HG03432 (cell line): ENCODE measurements around the gene PAX2.

Experiments
- ATAC-seq: cut with Tn5 transposase; IDR thresholded peaks from one replicate; pipeline ENCODE4 v1.9.1; 2021; ENCODE audit warnings: mild to moderate bottlenecking, moderate library complexity; ENCODE audit not compliant: unreplicated experiment

Gene PAX2

DNA sequence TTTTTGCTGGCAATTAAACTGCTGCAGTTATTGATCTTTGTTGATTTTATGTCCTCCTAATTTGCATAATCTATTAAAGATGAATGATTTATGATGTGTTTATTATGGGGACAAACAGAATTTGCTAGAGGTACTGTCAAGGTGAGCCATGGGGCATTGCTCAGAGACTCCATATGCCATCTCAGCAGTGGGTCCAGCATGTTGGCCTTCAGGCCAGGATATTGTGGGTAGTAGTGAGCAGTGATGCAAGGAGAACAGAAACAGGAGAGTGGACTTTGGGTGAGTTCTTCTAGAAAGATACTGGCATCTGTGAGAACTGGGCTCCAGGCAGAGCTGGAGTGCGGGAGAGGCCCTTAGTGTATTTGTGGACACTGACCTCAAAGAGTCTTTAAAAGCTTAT, 65.9 kb downstream of the PAX2 start:
- no peak for ATAC-seq

DNA sequence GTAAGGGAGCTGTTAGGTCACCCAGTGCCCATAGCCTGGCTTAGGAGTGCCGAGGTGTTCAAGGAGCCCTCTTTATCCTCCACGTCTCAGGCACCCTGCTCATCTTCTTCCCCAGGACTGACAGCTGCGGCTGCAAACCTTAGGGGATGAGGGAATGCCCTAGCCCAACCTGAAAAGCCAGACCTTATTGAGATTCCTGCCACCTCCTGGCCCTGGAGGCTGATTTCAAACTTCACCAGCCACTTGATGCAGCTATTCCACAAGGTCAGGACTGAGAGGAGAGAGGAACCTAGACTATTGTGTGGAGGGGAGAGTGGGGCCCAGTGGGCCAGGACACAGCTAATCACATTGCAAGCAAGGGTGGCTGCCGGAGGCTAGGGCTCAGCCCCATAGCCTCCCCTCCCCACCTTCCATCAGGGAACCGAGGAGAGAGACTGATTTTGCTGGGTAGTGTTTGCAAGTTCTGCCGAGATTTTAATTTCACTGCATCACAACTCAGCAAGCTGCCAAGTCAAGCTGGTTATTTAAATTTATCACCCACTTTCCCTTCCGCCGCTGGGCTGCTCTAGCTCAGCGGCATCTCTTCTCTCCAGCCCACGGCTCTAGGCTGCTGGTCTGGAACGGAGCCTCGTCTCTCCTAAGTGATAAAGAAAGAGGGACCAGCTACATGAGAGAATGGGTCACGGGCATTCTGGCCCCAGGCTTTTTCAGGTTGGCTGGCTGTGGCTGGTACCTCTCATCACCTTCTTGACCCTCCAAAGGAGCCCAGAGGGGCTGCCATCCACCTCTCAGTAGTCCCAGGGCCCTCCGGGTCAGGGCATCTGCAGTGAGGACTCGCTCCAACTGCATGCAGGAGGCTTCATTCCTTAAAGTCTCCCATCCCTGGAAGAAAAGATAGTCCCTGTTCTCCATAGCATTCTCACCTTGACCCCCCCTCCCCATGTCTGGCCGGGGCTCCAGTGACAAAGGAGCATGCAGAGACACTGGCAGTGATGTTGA, 66.7 kb downstream of the PAX2 start:
- ATAC-seq, result no peak

DNA sequence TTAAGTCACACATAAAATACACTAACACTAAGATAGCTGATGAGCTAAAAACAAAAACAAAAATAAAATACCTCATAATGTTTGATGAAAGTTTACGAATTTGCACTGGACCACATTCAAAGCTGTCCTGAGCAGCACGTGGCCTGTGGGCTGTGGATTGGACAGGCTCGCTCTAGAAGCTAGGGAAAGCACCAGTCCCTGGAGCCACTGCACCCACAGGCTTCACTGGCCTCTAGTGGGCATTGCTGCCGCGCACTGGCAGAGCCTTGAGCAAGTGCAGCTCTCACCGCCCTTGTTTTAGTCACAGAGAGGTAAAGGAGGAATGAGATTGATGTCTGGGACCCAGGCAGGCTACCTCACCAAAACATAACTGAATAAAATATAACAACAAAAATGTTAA, 67.6 kb downstream of the PAX2 start:
- no peak for ATAC-seq

DNA sequence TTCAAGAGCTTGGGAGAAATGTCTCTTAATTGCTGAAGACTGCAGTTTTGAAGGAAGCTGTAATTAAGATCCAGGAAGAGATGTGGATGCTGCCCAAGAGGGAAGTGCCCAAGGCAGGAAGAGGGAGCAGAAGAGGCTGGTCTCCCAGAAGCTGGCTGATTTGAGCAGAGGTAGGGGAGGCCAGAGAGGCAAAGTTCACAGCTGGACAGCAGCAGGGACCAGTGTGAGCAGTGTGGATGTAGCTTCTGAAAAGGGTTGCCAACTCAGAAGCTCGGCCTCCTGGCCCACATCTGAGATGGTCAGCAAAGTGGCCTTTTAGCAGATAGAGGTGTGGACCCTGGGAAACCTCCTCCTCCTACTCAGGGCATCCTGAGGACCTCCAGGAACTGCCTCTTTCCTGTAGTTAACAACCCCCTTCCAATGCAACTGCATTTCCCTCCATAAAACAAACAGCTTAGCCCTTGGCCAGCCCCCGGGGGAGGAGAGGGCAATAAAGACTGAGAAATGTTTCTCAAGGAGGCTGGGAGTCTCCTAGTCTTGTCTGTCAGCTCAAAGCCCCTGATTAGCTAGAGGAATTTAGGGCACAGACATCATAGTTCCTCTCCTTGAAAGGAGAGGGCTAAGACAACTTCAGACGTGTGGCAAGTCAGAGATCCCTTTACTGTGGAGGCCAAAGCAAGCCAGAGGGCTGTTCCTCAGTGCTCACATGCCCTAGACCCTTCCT, 69.5 kb downstream of the PAX2 start:
- no peak for ATAC-seq

DNA sequence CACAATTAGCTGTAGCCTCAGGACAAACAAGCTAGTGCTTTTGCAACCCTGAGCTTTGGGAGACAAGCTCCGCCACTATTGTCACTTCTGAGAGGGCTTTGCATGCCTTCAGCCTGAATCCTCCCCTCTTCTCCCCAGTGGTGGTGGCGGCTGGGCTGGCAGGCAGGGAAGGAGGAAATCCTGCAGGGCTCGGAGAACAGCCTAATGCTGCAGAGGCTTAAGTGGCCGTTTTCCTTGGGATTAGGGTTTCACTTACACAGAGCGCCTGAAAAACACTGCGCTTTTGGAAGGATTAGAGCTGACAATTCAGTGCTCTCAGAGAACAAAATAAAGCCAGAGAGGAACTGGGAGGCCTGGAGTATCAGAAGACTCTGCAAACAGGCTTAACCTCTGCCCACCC, 71.3 kb downstream of the PAX2 start:
- no peak for ATAC-seq

DNA sequence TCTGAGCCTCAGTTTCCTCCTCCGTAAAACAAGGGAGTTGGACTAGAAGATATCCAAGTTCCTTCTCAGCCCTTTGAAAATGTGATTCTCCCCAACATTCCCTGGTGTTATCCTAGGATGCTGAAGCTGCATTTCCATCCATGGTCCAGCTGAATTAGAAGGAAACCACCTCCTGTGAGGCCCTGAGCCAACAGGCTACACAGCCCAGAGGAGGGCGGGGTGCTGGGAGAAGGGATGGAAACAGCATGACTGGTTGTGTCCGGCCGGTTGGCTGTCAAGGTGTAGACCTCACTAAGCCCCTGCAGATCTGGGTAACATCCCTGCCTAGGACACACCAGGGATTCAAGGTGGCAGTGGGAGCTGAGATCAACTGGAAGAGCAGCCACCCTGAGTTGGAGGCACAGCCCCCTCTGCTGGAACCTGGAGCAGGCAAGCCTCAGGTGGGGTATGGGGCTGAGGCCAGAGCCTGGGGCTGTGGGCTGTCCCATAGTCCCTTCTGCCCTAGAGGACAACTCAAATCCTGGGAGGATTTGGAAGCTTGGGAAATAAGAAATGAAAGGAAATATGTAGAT, 72.0 kb downstream of the PAX2 start:
- ATAC-seq, result no peak

DNA sequence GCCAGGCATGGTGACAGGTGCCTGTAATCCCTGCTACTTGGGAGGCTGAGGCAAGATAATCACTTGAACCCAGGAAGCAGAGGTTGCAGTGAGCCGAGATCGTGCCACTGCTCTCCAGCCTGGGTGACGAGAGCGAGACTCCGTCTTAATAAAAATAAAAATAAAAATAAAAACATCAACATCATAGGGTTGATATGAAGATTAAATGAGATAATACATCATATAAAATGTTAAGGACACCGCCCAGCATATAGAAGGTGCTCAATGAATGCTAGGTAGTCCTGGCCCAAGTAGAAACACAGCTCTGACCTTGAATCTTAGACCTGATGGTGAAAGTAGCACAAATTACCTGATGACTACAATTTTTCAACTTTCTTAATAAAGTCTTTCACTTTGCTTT, 74.0 kb downstream of the PAX2 start:
- no peak for ATAC-seq

DNA sequence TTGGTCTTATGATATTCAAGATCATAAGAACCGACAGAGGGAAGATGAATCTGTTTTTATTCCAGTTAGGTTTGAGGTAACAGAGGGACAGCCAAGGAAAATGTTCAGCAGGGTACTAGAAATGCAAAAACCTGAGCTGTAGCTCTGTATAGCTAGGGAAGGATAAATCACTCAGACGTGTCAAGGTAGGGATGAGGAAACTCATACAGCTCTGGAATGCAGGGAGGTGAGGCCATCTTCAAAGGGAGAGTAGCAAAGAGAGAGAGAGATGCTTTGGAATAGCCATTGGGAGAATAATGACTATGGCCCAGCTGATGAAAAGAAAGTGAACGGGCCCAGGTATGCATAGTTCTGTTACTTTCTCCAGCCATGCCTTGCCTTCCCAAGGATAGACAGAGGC, 77.8 kb downstream of the PAX2 start:
- no peak for ATAC-seq

DNA sequence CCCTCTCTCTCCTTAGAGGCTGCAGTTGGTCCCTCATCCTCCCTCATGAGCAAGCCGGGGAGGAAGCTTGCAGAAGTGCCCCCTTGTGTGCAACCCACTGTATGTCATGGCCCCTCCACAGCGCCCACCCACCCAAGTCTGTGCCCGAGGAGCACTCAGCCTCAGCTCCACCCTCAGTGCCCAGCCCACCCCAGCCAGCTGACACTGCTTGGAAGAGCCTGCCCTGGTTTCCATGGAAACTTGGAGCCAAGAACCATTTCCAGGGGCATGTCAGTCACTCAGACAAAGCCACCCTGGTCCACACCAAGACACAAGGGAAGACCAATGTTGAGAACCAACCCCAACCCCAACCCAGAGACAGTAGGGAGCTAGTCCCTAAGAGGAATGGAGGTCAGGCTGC, 79.5 kb downstream of the PAX2 start:
- no peak for ATAC-seq

DNA sequence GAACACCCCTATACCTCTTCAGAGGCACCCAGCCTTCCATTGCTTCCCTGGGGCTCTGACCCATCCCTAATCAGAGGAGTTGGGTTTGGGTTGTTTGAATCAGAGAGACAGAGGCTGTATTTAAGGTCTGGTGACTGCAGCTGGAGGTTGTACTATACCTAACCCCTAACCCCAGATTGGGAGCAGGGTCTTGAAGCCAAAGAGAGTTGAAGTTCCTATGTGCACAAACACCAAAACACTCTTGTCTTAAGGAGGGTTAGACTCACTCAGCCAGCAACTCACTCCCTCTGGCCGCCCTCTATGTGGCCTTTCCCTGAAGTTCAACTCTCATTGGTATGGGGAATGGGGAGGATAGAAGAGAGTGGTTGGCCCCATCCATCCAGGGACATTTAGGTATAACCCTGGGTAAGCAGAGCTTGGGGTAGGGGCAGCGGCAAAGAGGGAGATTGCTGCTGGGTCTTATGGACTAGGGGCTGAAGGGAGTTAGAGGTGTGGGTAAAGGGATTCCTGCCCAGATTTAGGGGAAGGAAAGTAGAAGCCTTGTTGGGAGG, 80.0 kb downstream of the PAX2 start:
- no peak for ATAC-seq

DNA sequence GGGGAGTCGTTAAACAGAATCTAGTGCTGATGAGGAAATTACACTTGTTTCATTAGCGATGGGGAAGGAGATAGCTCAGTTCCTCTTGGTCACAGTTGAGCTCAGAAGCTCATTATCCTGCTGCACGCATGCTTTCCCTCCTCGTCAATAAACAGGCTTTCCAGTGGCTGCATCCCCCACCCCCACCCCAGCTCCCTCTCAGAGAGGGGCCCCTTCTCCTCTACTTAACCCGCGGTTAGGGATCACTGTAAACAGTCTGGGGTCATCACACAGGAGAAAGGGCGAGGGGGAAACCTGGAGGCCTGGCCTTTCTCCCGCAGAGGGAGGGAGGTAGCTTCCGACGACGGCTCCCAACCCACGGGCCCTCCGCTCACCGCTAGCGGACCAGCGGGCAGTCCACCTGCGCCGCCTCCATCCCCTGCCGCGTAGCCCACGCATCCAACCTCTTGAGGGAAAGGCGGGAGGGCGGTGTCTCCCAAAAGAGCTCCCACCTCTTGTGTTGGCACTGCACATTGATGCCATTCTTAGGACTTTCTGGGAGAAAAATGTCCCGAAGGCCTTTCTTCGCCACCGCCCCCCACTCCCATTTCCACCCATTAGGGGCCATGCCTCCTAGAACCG, 80.8 kb downstream of the PAX2 start:
- ATAC-seq, result no peak

DNA sequence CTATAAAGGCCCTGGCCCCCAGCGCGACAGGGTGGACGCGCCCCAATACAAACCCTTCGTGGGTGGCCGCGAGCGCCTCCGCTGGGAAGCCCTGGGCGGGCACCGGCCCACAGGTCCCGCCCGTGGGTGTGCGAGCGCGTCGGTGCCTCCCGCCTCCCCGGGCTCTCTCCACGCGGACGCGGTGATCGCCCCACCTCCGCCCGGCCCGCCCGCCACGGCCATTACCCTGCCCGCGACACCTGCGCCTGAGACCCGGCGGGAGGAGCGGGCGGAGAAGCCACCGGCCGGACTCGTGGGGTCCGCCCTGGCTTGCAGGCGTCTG, 81.2 kb downstream of the PAX2 start:
- ATAC-seq, result no peak

DNA sequence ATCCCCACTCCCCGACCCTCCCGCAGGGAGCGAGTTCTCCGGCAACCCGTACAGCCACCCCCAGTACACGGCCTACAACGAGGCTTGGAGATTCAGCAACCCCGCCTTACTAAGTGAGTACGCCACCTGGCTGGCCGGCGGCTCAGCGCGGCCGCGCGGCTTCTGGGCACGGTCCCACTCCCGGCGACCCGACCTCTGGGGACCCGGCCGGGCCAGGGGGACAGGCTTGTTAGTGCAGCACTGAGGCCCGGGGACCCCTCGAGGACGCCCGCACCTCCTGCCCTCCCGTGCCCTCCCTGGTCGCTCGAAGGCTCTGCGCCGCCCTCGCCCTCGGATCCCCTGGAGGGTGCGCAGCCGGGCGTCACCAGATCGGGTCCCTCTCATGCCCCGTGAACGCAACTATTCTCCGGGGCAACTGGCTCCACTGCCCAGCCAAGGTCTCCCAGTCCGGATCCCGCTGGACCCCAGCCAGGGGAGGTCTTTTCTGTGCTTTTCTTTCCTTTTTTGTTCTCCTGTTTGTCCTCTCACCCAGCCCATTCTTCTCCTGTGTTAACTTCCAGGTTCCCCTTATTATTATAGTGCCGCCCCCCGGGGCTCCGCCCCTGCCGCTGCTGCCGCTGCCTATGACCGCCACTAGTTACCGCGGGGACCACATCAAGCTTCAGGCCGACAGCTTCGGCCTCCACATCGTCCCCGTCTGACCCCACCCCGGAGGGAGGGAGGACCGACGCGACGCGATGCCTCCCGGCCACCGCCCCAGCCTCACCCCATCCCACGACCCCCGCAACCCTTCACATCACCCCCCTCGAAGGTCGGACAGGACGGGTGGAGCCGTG, 81.8 kb downstream of the PAX2 start:
- no peak for ATAC-seq

DNA sequence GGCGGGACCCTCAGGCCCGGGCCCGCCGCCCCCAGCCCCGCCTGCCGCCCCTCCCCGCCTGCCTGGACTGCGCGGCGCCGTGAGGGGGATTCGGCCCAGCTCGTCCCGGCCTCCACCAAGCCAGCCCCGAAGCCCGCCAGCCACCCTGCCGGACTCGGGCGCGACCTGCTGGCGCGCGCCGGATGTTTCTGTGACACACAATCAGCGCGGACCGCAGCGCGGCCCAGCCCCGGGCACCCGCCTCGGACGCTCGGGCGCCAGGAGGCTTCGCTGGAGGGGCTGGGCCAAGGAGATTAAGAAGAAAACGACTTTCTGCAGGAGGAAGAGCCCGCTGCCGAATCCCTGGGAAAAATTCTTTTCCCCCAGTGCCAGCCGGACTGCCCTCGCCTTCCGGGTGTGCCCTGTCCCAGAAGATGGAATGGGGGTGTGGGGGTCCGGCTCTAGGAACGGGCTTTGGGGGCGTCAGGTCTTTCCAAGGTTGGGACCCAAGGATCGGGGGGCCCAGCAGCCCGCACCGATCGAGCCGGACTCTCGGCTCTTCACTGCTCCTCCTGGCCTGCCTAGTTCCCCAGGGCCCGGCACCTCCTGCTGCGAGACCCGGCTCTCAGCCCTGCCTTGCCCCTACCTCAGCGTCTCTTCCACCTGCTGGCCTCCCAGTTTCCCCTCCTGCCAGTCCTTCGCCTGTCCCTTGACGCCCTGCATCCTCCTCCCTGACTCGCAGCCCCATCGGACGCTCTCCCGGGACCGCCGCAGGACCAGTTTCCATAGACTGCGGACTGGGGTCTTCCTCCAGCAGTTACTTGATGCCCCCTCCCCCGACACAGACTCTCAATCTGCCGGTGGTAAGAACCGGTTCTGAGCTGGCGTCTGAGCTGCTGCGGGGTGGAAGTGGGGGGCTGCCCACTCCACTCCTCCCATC, 82.7 kb downstream of the PAX2 start:
- no peak for ATAC-seq

DNA sequence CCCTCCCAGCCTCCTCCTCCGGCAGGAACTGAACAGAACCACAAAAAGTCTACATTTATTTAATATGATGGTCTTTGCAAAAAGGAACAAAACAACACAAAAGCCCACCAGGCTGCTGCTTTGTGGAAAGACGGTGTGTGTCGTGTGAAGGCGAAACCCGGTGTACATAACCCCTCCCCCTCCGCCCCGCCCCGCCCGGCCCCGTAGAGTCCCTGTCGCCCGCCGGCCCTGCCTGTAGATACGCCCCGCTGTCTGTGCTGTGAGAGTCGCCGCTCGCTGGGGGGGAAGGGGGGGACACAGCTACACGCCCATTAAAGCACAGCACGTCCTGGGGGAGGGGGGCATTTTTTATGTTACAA, 83.3 kb downstream of the PAX2 start:
- no peak for ATAC-seq

DNA sequence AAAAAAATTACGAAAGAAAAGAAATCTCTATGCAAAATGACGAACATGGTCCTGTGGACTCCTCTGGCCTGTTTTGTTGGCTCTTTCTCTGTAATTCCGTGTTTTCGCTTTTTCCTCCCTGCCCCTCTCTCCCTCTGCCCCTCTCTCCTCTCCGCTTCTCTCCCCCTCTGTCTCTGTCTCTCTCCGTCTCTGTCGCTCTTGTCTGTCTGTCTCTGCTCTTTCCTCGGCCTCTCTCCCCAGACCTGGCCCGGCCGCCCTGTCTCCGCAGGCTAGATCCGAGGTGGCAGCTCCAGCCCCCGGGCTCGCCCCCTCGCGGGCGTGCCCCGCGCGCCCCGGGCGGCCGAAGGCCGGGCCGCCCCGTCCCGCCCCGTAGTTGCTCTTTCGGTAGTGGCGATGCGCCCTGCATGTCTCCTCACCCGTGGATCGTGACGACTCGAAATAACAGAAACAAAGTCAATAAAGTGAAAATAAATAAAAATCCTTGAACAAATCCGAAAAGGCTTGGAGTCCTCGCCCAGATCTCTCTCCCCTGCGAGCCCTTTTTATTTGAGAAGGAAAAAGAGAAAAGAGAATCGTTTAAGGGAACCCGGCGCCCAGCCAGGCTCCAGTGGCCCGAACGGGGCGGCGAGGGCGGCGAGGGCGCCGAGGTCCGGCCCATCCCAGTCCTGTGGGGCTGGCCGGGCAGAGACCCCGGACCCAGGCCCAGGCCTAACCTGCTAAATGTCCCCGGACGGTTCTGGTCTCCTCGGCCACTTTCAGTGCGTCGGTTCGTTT, 83.9 kb downstream of the PAX2 start:
- ATAC-seq, result no peak

DNA sequence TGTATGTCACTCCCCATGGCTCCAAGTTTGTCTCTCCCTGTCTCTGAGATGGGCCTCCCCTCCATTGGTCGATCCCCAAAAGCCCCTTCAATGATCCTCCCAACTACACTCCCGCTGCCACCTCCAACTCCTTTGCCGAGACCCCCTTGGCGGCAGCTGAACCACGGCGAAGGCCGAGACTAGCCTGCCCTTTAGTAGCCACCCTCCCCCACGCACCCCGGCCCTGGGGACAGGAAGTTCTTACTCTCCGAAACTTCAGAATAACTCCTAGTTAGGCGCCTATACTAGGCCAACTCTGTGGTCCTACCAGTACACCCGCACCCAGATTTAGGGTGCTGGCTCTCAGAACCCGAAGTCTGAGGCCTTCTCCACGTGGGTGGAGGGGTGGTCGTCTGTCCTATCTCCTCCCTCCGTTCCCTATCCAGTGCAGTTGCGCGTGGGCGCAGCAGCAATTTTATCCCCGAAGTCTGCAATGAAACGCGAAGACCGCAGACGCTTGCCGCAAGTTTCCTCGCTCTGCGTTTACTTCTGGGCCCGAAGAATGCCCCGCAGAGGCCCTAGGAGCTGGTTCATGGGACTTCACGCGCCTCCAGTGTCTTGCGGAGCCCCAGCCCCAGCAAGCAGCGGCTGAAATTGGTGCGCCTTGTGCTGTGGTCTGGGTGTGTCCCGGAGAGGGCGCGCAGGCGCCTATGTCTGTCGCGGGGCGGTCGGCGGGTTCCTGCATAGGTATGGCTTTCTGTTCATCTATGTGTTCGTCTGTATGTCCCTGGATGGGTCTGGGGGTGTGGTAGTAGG, 84.7 kb downstream of the PAX2 start:
- ATAC-seq, result no peak

DNA sequence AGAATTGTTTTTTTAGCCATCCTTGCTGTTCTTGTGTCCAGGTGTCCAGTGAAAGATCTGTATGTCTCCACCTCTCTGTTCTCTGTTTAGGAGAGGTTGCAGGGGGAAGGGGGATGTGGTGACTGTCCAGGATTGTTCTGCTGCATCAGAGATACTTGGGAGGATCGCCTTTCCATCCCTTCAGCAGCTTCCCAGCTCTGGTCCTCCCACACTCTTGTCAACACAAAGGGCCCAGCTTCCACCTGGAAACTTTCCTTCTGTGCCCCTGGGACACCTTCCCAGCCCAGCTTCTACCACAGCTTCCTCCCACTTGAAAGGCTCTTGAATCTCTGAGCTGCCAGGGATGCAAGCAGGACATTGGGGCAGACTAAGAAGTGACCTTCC, 85.3 kb downstream of the PAX2 start:
- no peak for ATAC-seq
